HG03159 (cell line): ENCODE measurements around the gene IGDCC3.
"Not testable (repeated sequence)": the region's sequence is repeated elsewhere in the genome, so short reads cannot be mapped to it uniquely, and the experiment has no call there.

Source experiments
- ATAC-seq: cut with Tn5 transposase; IDR thresholded peaks from one replicate; pipeline ENCODE4 v1.9.1; 2021; ENCODE audit warnings: mild to moderate bottlenecking, moderate library complexity; ENCODE audit not compliant: unreplicated experiment

IGDCC3 gene

DNA sequence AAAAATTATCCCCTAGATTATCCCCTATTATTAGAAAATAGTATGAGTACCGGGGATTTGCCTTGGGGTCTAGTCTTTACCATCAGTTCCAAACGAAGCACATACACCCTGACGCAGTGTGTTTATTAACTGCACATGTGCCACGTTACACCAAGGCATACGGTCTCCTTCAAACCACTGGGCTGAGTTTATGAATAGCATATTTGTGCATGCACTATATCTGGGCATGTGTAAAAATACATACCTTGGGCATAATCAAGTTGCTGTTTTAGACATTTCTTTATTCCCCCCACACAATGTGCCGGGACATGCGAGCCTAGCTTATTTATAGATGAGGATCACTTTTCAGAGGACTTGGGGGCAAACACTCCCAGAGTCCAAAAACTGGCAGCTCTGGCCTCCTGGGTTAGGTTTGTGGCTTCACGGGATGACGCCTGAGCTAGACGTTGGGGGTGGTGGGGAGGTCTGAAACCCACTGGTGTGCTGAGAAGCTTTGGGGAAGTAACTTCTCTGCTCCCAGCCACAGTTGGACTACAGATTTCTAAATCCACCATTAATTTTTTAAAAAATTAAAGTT lies 28.7 kb upstream of the IGDCC3 start:
- ATAC-seq = no peak

GRCh38 chr15:65405791-65406423 lies 28.1 kb upstream of the IGDCC3 start:
- ATAC-seq = no peak

- ATAC-seq = no peak
These were observed 26.5 kb upstream of the IGDCC3 start for GRCh38 chr15:65404186-65404872.

GRCh38 chr15:65402961-65403360 lies 25.2 kb upstream of the IGDCC3 start:
- ATAC-seq = no peak

GRCh38 chr15:65401611-65402240 lies 23.9 kb upstream of the IGDCC3 start:
- no peak for ATAC-seq

GRCh38 chr15:65400760-65401610 lies 23.2 kb upstream of the IGDCC3 start:
- ATAC-seq = no peak

GRCh38 chr15:65399997-65400396 lies 22.2 kb upstream of the IGDCC3 start:
- no peak for ATAC-seq

DNA sequence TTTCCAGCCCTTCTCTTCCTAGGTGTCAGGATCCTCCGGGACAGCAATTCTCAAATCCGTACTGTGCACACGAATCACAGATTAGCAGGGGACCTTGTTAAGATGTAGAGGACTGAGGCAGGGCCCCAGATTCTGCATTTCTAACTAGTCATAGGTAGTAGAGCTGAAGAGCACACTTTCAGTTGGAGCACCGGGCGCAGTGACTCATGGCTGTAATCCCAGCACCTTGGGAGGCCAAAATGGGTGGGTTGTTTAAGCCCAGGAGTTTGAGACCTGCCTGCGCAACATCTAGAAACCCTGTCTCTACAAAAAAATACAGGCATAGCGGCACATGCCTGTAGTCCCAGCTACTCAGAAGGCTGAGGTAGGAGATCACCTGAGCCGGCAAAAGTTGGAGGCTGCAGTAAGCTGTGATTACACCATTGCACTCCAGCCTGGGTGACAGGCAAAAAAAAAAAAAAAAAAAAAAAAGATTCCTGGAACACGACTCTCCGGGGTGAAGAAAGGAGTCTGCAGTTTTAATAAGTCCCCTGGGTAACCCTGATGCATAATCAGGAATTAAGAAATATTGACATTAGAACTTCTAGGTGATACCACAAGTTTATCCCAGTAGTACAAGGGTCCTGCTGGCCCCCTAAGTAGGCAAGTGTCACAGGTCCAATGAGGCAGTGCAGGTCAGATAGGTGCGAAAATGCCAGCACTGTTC lies 21.4 kb upstream of the IGDCC3 start:
- no peak for ATAC-seq

DNA sequence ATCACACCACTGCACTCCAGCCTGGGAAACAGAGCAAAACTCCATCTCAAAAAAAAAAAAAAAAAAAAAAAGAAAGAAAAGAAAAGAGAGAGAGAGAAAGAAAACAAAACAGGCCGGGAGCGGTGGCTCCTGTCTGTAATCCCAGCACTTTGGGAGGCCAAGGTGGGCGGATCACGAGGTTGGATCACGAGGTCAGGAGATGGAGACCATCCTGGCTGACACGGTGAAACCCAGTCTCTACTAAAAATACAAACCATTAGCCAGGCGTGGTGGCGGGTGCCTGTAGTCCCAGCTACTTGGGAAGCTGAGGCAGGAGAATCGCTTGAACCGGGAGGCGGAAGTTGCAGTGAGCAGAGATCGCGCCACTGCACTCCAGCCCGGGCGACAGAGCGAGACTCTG lies 20.7 kb upstream of the IGDCC3 start:
- not testable (repeated sequence) for ATAC-seq

GRCh38 chr15:65396965-65397317 lies 19.1 kb upstream of the IGDCC3 start:
- no peak for ATAC-seq

DNA sequence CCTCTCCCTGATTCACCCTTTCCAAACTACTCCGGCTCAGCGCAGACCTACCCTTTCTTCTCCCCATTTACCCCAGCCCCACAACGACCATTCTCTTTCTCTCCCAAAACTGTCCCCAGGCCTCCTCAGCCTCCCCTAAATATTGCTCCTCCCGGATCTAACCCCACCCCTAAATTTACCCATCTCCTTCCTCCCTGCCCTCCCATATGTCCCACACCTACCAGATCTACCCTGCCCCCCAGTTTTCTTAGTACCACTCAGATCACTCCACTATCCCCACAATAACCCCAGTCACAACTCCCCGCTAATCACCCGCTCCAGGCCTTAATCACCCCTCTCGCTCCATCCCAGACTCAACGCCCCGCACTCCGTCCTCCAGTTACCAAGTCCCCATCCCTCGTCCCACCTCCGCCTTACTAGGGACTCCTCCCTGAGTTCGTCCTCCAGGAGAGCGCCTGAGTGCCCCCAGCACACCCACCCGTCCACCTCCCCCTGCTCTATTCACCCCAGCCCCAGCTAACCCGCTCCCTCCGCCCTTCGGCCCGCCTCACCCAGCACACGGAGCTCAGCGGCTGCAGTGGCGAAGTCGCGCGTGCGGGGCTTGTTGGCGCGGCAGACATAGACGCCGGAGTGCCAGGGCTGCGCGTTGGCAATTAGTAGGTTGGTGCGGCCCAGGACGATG lies 18.6 kb upstream of the IGDCC3 start:
- no peak for ATAC-seq

DNA sequence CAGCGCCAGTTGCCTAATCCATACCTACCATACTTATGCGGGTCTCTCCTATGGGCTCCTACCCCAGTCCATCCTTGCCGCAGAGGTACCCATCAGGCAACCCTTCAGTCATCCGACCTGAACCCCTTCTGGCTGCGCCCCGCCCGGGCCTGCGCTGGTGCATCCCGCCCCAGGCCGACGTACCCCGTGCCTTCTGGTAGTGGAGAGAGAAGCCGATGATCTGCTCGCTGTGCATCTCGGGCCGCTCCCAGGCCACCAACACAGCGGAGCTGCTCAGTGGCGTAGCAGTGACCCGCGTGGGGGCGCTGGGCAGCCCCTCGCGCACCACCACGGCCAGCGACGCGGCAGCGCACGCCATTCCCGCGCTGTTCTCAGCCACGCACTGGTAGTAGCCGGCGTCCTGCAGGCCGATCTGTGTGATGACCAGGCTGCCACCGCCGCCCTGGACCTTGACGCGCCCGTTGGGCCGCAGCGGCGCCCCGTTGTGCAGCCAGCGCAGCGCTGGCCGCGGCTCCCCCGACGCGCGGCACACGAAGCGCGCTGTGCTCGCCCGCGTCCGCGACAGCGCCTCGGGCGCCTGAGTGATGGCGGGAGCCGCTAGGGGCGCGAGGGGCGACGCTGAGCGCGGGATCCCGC lies 17.9 kb upstream of the IGDCC3 start:
- ATAC-seq = no peak

DNA sequence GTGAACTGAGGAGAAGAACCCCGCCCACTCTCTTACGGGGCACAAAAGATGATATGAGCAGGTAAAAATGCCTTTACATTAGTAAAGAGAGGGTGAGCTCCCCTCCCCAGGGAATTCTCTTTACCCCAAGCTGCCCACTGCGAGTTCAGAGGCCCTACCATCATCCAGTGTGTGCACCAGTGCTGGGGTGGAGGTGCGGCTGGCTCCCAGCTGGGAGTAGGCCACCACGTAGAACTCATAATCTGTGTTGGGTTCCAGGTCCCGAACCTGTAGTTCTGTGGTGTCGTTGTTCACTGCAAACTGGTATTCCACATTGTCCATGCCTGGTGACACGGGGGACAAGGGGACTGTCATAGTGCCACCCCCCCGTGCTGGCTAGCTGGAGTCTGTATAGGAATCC lies 17.1 kb upstream of the IGDCC3 start:
- no peak for ATAC-seq

- no peak for ATAC-seq
These were observed 16.5 kb upstream of the IGDCC3 start for GRCh38 chr15:65394280-65394789.

GRCh38 chr15:65393557-65393956 lies 15.8 kb upstream of the IGDCC3 start:
- ATAC-seq = no peak

DNA sequence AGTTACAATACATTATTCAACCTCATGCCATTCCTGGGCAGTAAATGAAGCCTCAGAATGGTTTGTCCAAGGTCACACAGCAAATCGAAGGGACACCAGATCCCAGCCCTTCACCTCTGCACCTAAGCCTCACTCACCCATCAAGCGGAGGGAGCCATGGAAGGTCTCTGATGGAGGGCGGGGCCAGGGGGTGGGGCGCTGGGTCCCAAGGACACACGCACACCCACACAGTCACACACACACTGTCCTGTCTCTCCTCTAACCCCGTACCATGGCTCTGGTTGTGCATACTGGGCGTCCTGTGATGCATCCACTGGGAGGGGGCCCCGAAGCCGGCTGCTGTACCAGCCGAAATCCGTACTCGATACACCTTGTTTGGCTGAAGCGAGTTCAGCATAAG lies 15.3 kb upstream of the IGDCC3 start:
- no peak for ATAC-seq

- ATAC-seq = no peak
These were observed 14.6 kb upstream of the IGDCC3 start for GRCh38 chr15:65392368-65392767.

GRCh38 chr15:65391732-65392131 lies 13.9 kb upstream of the IGDCC3 start:
- no peak for ATAC-seq

GRCh38 chr15:65390447-65390846 lies 12.6 kb upstream of the IGDCC3 start:
- ATAC-seq = no peak
